MM.1S (cell line): Measurements from ENCODE around the gene TLK1.

Source experiments
- DNase-seq: peaks from one replicate; pipeline ENCODE4 v3.0.0-alpha.2; 2015
- H2AFZ ChIP-seq: fragments of 300-600 bp; sonication (generic); 2 replicates; pipeline ENCODE4 v1.6.0; 2016; ENCODE audit warnings: antibody characterized with exemption, low read length
- H3F3A ChIP-seq: fragments of 300-600 bp; sonication (generic); 2 replicates; pipeline ENCODE4 v1.6.1; 2016; ENCODE audit warnings: mild to moderate bottlenecking, antibody characterized with exemption, low read length, moderate library complexity, mixed read lengths; ENCODE audit not compliant: insufficient read depth
- H3K27ac ChIP-seq: fragments of 300-600 bp; sonication (generic); 2 replicates; pipeline ENCODE4 v1.5.1; 2016; ENCODE audit warnings: mild to moderate bottlenecking, low read length
- H3K27me3 ChIP-seq: fragments of 300-600 bp; sonication (generic); replicated peaks from 2 replicates; pipeline ENCODE4 v1.6.0; 2016; ENCODE audit warnings: low read length; ENCODE audit not compliant: insufficient read depth
- H3K36me3 ChIP-seq: fragments of 300-600 bp; sonication (generic); replicated peaks from 2 replicates; pipeline ENCODE4 v1.6.1; 2016; ENCODE audit warnings: mild to moderate bottlenecking, low read length, mixed read lengths; ENCODE audit not compliant: insufficient read depth
- H3K4me1 ChIP-seq: fragments of 300-600 bp; sonication (generic); 2 replicates; pipeline ENCODE4 v1.6.1; 2016; ENCODE audit warnings: low read length, mixed read lengths
- H3K4me2 ChIP-seq: fragments of 300-600 bp; sonication (generic); 2 replicates; pipeline ENCODE4 v1.6.0; 2016; ENCODE audit warnings: low read depth, low read length
- H3K4me3 ChIP-seq: fragments of 300-600 bp; sonication (generic); 2 replicates; pipeline ENCODE4 v1.5.1; 2016; ENCODE audit warnings: low read length, mixed read lengths
- H3K79me2 ChIP-seq: fragments of 300-600 bp; sonication (generic); 2 replicates; pipeline ENCODE4 v1.6.1; 2016; ENCODE audit warnings: mixed run types, low read length, mixed read lengths
- H3K9ac ChIP-seq: fragments of 300-600 bp; sonication (generic); 2 replicates; pipeline ENCODE4 v1.6.1; 2016; ENCODE audit warnings: low read length, mixed read lengths
- H3K9me2 ChIP-seq: fragments of 300-600 bp; sonication (generic); replicated peaks from 2 replicates; pipeline ENCODE4 v1.6.1; 2016; ENCODE audit warnings: mild to moderate bottlenecking, low read length, mixed read lengths; ENCODE audit not compliant: insufficient read depth
- H3K9me3 ChIP-seq: fragments of 300-600 bp; sonication (generic); replicated peaks from 2 replicates; pipeline ENCODE4 v1.6.1; 2016; ENCODE audit warnings: mild to moderate bottlenecking, low read length, mixed read lengths; ENCODE audit not compliant: insufficient read depth
- H4K20me1 ChIP-seq: fragments of 300-600 bp; sonication (generic); 2 replicates; pipeline ENCODE4 v1.6.1; 2016; ENCODE audit warnings: mild to moderate bottlenecking, low read length, moderate library complexity, mixed read lengths; ENCODE audit not compliant: insufficient read depth
- CTCF ChIP-seq: fragments of 300-600 bp; sonication (generic); IDR thresholded peaks from 2 replicates; pipeline ENCODE4 v1.5.1; 2016; ENCODE audit warnings: antibody characterized with exemption, low read length, mixed read lengths
- EZH2 ChIP-seq: fragments of 300-600 bp; sonication (generic); optimal IDR thresholded peaks from 2 replicates; pipeline ENCODE3; 2017; ENCODE audit warnings: low read depth, mild to moderate bottlenecking, antibody characterized with exemption, low read length, mixed read lengths
- EZH2phosphoT487 ChIP-seq: fragments of 300-600 bp; sonication (generic); IDR thresholded peaks from 2 replicates; pipeline ENCODE4 v1.6.1; 2018; ENCODE audit warnings: antibody characterized with exemption, low read length

The TLK1 gene

GRCh38 chr2:171141320-171141719, 19.4 kb downstream of the TLK1 start:
- Histone ChIP-seq H3K4me3 (no peak overlapping the region), H3F3A (peaks cover 8% of the 10 kb centered on the region), H3K4me1 (peaks cover 8% of the 10 kb centered on the region), H3K27me3 (no peaks in the 10 kb centered on the region), H3K27ac (no peak overlapping the region), H3K9ac (no peak overlapping the region), H3K36me3 (no peaks in the 10 kb centered on the region), H3K9me2 (no peaks in the 10 kb centered on the region), H3K9me3 (no peaks in the 10 kb centered on the region), H2AFZ (no peak overlapping the region), H4K20me1 (peaks cover 86% of the 10 kb centered on the region), H3K79me2 (peaks cover 97% of the 10 kb centered on the region), H3K4me2 (no peak overlapping the region)
- no peak for DNase-seq
- TF ChIP-seq EZH2phosphoT487, result no peak

- no peak overlapping the region for H3K9ac ChIP-seq
These were observed 20.8 kb downstream of the TLK1 start for GRCh38 chr2:171139860-171140259.

GRCh38 chr2:171136024-171136423, 24.7 kb downstream of the TLK1 start:
- no peaks in the 10 kb centered on the region for H3K9me2 ChIP-seq
- peaks cover 97% of the 10 kb centered on the region for H3K79me2 ChIP-seq
- H3K27ac ChIP-seq, result no peak overlapping the region
- peaks cover 85% of the 10 kb centered on the region for H4K20me1 ChIP-seq
- peaks cover 12% of the 10 kb centered on the region for H3F3A ChIP-seq
- no peak overlapping the region for H3K4me3 ChIP-seq
- no peak overlapping the region for H2AFZ ChIP-seq
- H3K36me3 ChIP-seq, result no peaks in the 10 kb centered on the region
- DNase-seq, result peak; percentile 45
- no peaks in the 10 kb centered on the region for H3K9me3 ChIP-seq
- no peaks in the 10 kb centered on the region for H3K27me3 ChIP-seq
- H3K9ac ChIP-seq, result no peak overlapping the region
- TF ChIP-seq CTCF (no peak), EZH2 (no peak), EZH2phosphoT487 (no peak)
- peaks cover 14% of the 10 kb centered on the region for H3K4me1 ChIP-seq
- peak overlapping the region; percentile 9; the same call in 1 of the 2 replicates for H3K4me2 ChIP-seq

More at GRCh38 chr2:171139860-171140259, 20.8 kb downstream of the TLK1 start:
- Histone ChIP-seq H4K20me1 (peaks cover 91% of the 10 kb centered on the region), H3K27ac (no peak overlapping the region), H3F3A (peaks cover 12% of the 10 kb centered on the region), H3K36me3 (no peaks in the 10 kb centered on the region), H3K4me2 (no peak overlapping the region), H2AFZ (no peak overlapping the region), H3K4me1 (peaks cover 14% of the 10 kb centered on the region), H3K4me3 (no peak overlapping the region), H3K27me3 (no peaks in the 10 kb centered on the region), H3K9me3 (no peaks in the 10 kb centered on the region), H3K79me2 (peaks cover 97% of the 10 kb centered on the region), H3K9me2 (no peaks in the 10 kb centered on the region)
- DNase-seq, result no peak
- TF ChIP-seq EZH2phosphoT487 (no peak), CTCF (no peak), EZH2 (no peak)

- Histone ChIP-seq H3K4me3 (no peak overlapping the region), H2AFZ (no peak overlapping the region), H3K9me3 (no peaks in the 10 kb centered on the region), H3K4me1 (peaks cover 14% of the 10 kb centered on the region), H3K9me2 (no peaks in the 10 kb centered on the region), H3K4me2 (no peak overlapping the region), H3K27ac (no peak overlapping the region), H3F3A (peaks cover 12% of the 10 kb centered on the region), H3K36me3 (no peaks in the 10 kb centered on the region), H3K79me2 (peaks cover 97% of the 10 kb centered on the region), H3K9ac (no peak overlapping the region), H3K27me3 (no peaks in the 10 kb centered on the region), H4K20me1 (peaks cover 77% of the 10 kb centered on the region)
- no peak for DNase-seq
- TF ChIP-seq CTCF, result no peak
- TF ChIP-seq EZH2phosphoT487, result no peak
- TF ChIP-seq EZH2, result no peak
These were observed 26.0 kb downstream of the TLK1 start for GRCh38 chr2:171134624-171135230.
